RWPE1 (cell line): ENCODE data around the gene GTF2I.
"Not testable (repeated sequence)": the region's sequence is repeated elsewhere in the genome, so short reads cannot be mapped to it uniquely, and the experiment has no call there.

Source experiments
- CTCF ChIA-PET: fragments of 350-600 bp; sonication (Branson Sonifier 250); formaldehyde crosslinking; extraction: SDS; loops from one replicate; lab custom pipeline; 2021; lab: Yijun Ruan, JAX
- POLR2A ChIA-PET: fragments of 400-600 bp; formaldehyde crosslinking; extraction: SDS; loops from one replicate; lab custom pipeline; 2020; ENCODE audit warnings: antibody characterized with exemption; ENCODE audit not compliant: low non-redundant PET; lab: Yijun Ruan, JAX
- DNase-seq: peaks from one replicate; pipeline ENCODE4 v3.0.0; 2012; ENCODE audit warnings: low spot score
- H3K27ac ChIP-seq: fragments of 450-650 bp; 2 replicates; pipeline ENCODE4 v1.5.1; 2017
- CTCF ChIP-seq: fragments of 450-650 bp; conservative IDR thresholded peaks from 2 replicates; pipeline ENCODE4 v1.5.1; 2017; ENCODE audit warnings: low read depth, mild to moderate bottlenecking

GTF2I gene

GRCh38 chr7:74713567-74713966 is 56.0 kb downstream of the GTF2I start:
- POLR2A ChIA-PET: no interaction called here
- CTCF ChIA-PET: no interaction called here
- H3K27ac ChIP-seq: no peak overlapping the region
- no peak for DNase-seq
- no peak for TF ChIP-seq CTCF

- POLR2A ChIA-PET: no interaction called here
- TF ChIP-seq CTCF: no peak
- no peak overlapping the region for H3K27ac ChIP-seq
- CTCF ChIA-PET: no interaction called here
- DNase-seq: no peak
Observed at GRCh38 chr7:74717889-74718288, 60.4 kb downstream of the GTF2I start.

GRCh38 chr7:74718336-74718735 is 60.8 kb downstream of the GTF2I start:
- CTCF ChIA-PET: no interaction called here
- no peak for DNase-seq
- H3K27ac ChIP-seq: no peak overlapping the region
- POLR2A ChIA-PET: no interaction called here
- no peak for TF ChIP-seq CTCF

GRCh38 chr7:74722153-74722552 is 64.6 kb downstream of the GTF2I start:
- no peak overlapping the region for H3K27ac ChIP-seq
- ChIA-PET POLR2A (no interaction called here), CTCF (no interaction called here)
- no peak for DNase-seq
- no peak for TF ChIP-seq CTCF

GRCh38 chr7:74725840-74726239 is 68.3 kb downstream of the GTF2I start:
- CTCF ChIA-PET: interaction anchor here (0.9 kb wide), 1 partner anchor 16 kb away, joined by 6 read pairs; no protein-coding TSS in a partner anchor
- POLR2A ChIA-PET: no interaction called here
- DNase-seq: no peak
- no peak overlapping the region for H3K27ac ChIP-seq
- TF ChIP-seq CTCF: no peak

- H3K27ac ChIP-seq: no peak overlapping the region
- TF ChIP-seq CTCF: no peak
- CTCF ChIA-PET: interaction anchor here (0.9 kb wide), 1 partner anchor 17 kb away, joined by 6 read pairs; no protein-coding TSS in a partner anchor
- POLR2A ChIA-PET: no interaction called here
- DNase-seq: no peak
Observed at GRCh38 chr7:74726309-74727101, 69.0 kb downstream of the GTF2I start.

GRCh38 chr7:74728686-74729085 is 71.2 kb downstream of the GTF2I start:
- POLR2A ChIA-PET, CTCF ChIA-PET, H3K27ac ChIP-seq, DNase-seq: not testable (repeated sequence)

- H3K27ac ChIP-seq, CTCF ChIA-PET, POLR2A ChIA-PET, DNase-seq: not testable (repeated sequence)
Observed at GRCh38 chr7:74730186-74730585, 72.7 kb downstream of the GTF2I start.

GRCh38 chr7:74739974-74740703 is 82.6 kb downstream of the GTF2I start:
- CTCF ChIA-PET, DNase-seq, H3K27ac ChIP-seq, POLR2A ChIA-PET: not testable (repeated sequence)
